Body of pancreas (tissue), 4 donors: ENCODE results near the gene CASP8AP2.
"Not testable (repeated sequence)": the region's sequence is repeated elsewhere in the genome, so short reads cannot be mapped to it uniquely, and the experiment has no call there.

Experiments used
- POLR2A ChIP-seq, 3 donors: fragments of 450-650 bp; IDR thresholded peaks; one replicate each; pipeline ENCODE4 v1.6.1; 2016; ENCODE audit warnings: antibody characterized with exemption in 3 of 3, mild to moderate bottlenecking in 2 of 3
- TF ChIP-seq, protein P1 (sequence below), 7 experiments: fragments of 450-650 bp in 4 of 7; fragments of 200-600 bp in 3 of 7; sonication (generic) in 3 of 7; IDR thresholded peaks; one replicate each; pipeline ENCODE4 v1.5.1; 2016 to 2019; ENCODE audit warnings: antibody characterized with exemption in 7 of 7

DNA sequence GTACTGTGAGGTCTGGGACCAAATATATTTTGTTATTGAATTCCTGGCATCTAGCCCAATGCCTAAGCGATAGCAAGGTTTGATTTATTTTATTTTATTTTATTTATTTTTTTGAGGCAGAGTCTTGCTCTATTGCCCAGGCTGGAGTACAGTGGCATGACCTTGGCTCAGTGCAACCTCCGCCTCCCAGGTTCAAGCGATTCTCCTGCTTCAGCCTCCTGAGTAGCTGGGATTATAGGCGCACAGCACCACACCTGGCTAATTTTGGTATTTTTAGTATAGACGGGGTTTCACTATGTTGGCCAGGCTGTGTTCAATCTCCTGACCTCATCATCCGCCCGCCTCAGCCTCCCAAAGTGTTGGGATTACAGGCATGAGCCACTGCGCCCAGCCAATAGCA lies 62.9 kb downstream of the CASP8AP2 start:
- TF ChIP-seq, protein P1, sequence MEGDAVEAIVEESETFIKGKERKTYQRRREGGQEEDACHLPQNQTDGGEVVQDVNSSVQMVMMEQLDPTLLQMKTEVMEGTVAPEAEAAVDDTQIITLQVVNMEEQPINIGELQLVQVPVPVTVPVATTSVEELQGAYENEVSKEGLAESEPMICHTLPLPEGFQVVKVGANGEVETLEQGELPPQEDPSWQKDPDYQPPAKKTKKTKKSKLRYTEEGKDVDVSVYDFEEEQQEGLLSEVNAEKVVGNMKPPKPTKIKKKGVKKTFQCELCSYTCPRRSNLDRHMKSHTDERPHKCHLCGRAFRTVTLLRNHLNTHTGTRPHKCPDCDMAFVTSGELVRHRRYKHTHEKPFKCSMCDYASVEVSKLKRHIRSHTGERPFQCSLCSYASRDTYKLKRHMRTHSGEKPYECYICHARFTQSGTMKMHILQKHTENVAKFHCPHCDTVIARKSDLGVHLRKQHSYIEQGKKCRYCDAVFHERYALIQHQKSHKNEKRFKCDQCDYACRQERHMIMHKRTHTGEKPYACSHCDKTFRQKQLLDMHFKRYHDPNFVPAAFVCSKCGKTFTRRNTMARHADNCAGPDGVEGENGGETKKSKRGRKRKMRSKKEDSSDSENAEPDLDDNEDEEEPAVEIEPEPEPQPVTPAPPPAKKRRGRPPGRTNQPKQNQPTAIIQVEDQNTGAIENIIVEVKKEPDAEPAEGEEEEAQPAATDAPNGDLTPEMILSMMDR (IDR thresholded peaks at IDR 0.05) = not testable (repeated sequence)
- not testable (repeated sequence) for TF ChIP-seq POLR2A (IDR thresholded peaks at IDR 0.05)
